HCT116 (cell line): ENCODE measurements around the gene TXNRD3. TPM values are rescaled to one million over a fixed set of nuclear protein-coding genes. Genes with fewer than 3 reads are reported as not detected.

Experiments
- ATAC-seq: fragments of 200-7000 bp; cut with Tn5 transposase; 2 replicates; pipeline ENCODE4 v1.9.1; 2020; ENCODE audit warnings: mild to moderate bottlenecking, moderate library complexity
- BruUV-seq: library from RNA; stranded (reverse); fragments of 400-500 nt; replicated peaks from 2 replicates; lab custom pipeline; 2021; lab: Mats Ljungman, UMichigan
- CTCF ChIA-PET: fragments of 300-600 bp; sonication (Branson Sonifier 250); formaldehyde crosslinking; loops from one replicate; lab custom pipeline; 2021; ENCODE audit warnings: antibody characterized with exemption; lab: Charles Lee
- POLR2A ChIA-PET: fragments of 300-600, 350-600 bp; sonication (Branson Sonifier 250); formaldehyde crosslinking; loops from one replicate; lab custom pipeline; 2021; ENCODE audit warnings: antibody characterized with exemption; lab: Charles Lee
- RAD21 ChIA-PET, 2 experiments: fragments of 300-600 bp; sonication (Branson Sonifier 250); formaldehyde crosslinking; loops; one replicate each; lab custom pipeline; 2023; ENCODE audit warnings: low total read pairs in 2 of 2; ENCODE audit not compliant: uncharacterized antibody in 2 of 2, unreplicated experiment in 2 of 2, low non-redundant PET in 1 of 2; lab: Charles Lee
- DNase-seq: peaks from one replicate; pipeline ENCODE4 v3.0.0-alpha.2; 2010; ENCODE audit warnings: low read depth, low spot score
- H2AFZ ChIP-seq: fragments of 200-600 bp; shearing (Covaris generic), sonication (generic); 2 replicates; pipeline ENCODE4 v1.6.1; 2017; ENCODE audit warnings: low read depth, mixed run types, mixed read lengths, antibody characterized with exemption, low read length; ENCODE audit not compliant: poor library complexity, severe bottlenecking
- H3K27ac ChIP-seq: 2 replicates; pipeline ENCODE4 v1.5.1; 2012; ENCODE audit warnings: low read depth, low read length
- H3K27me3 ChIP-seq: fragments of 200-600 bp; sonication (generic); 2 replicates; pipeline ENCODE4 v1.6.1; 2016; ENCODE audit warnings: mixed run types, low read length, mixed read lengths; ENCODE audit not compliant: insufficient read depth
- H3K36me3 ChIP-seq, 2 experiments: fragments of 200-500 bp in 1 of 2; fragments of 200-600 bp in 1 of 2; sonication (Bioruptor generic) in 1 of 2; sonication (generic) in 1 of 2; 2 replicates each; pipeline versions ENCODE4 v1.5.1 to v1.6.1; 2014 to 2016; ENCODE audit warnings: low read length in 2 of 2, inconsistent platforms in 1 of 2, mixed read lengths in 1 of 2, mixed run types in 1 of 2; ENCODE audit not compliant: insufficient read depth in 2 of 2, control insufficient read depth in 1 of 2
- H3K4me1 ChIP-seq, 2 experiments: fragments of 200-600 bp in 1 of 2; sonication (generic) in 1 of 2; 2 replicates each; pipeline versions ENCODE4 v1.5.1 to v1.6.1; 2012 to 2017; ENCODE audit warnings: low read length in 2 of 2, inconsistent platforms in 1 of 2, mild to moderate bottlenecking in 1 of 2, mixed read lengths in 1 of 2, mixed run types in 1 of 2, moderate library complexity in 1 of 2; ENCODE audit not compliant: insufficient read depth in 2 of 2, control insufficient read depth in 1 of 2
- H3K4me2 ChIP-seq: fragments of 200-600 bp; sonication (generic); 2 replicates; pipeline ENCODE4 v1.6.1; 2017; ENCODE audit warnings: mixed run types, low read length, mixed read lengths
- H3K4me3 ChIP-seq, 2 experiments: fragments of 200-600 bp in 1 of 2; sonication (generic) in 1 of 2; replicated peaks in 1 of 2; 2 replicates each; pipeline ENCODE4 v1.5.1; 2011 to 2016; ENCODE audit warnings: low read length in 2 of 2, control low read depth in 1 of 2, low read depth in 1 of 2, mild to moderate bottlenecking in 1 of 2, mixed read lengths in 1 of 2, mixed run types in 1 of 2
- H3K79me2 ChIP-seq: fragments of 200-600 bp; sonication (generic); 2 replicates; pipeline ENCODE4 v1.6.1; 2017; ENCODE audit warnings: mild to moderate bottlenecking, mixed run types, low read length, moderate library complexity, mixed read lengths; ENCODE audit not compliant: insufficient read depth
- H3K9ac ChIP-seq: fragments of 200-600 bp; sonication (generic); 2 replicates; pipeline ENCODE4 v1.6.1; 2016; ENCODE audit warnings: low read length, mixed read lengths
- H3K9me2 ChIP-seq: fragments of 200-600 bp; sonication (generic), shearing (Covaris generic); 2 replicates; pipeline ENCODE4 v1.6.1; 2017; ENCODE audit warnings: mixed run types, mild to moderate bottlenecking, moderate library complexity; ENCODE audit not compliant: insufficient read depth
- H3K9me3 ChIP-seq, 2 experiments: fragments of 200-500 bp in 1 of 2; fragments of 200-600 bp in 1 of 2; sonication (Bioruptor generic) in 1 of 2; sonication (generic) in 1 of 2; 2 replicates each; pipeline ENCODE4 v1.6.1; 2014 to 2017; ENCODE audit warnings: low read length in 2 of 2, mixed read lengths in 2 of 2, inconsistent platforms in 1 of 2, low read depth in 1 of 2, mild to moderate bottlenecking in 1 of 2, mixed run types in 1 of 2, moderate library complexity in 1 of 2; ENCODE audit not compliant: control insufficient read depth in 1 of 2, insufficient read depth in 1 of 2
- H4K20me1 ChIP-seq: fragments of 200-600 bp; sonication (generic), shearing (Covaris generic); 2 replicates; pipeline ENCODE4 v1.6.1; 2017; ENCODE audit warnings: mixed run types, mild to moderate bottlenecking, moderate library complexity; ENCODE audit not compliant: insufficient read depth
- FOSL1 ChIP-seq: IDR thresholded peaks from 2 replicates; pipeline ENCODE4 v1.6.1; 2012; ENCODE audit warnings: low read depth
- RAD21 ChIP-seq: IDR thresholded peaks from 2 replicates; pipeline ENCODE4 v1.6.1; 2012; ENCODE audit warnings: low read depth, mild to moderate bottlenecking
- SIN3A ChIP-seq: IDR thresholded peaks from 2 replicates; pipeline ENCODE4 v1.6.1; 2012; ENCODE audit warnings: low read depth
- ZFX ChIP-seq: fragments of 450-650 bp; IDR thresholded peaks from 2 replicates; pipeline ENCODE4 v1.6.1; 2017
- ZNF274 ChIP-seq: fragments of 200-500 bp; sonication (Bioruptor generic); IDR thresholded peaks from 2 replicates; pipeline ENCODE4 v1.6.1; 2014; ENCODE audit warnings: mild to moderate bottlenecking, low read depth, low read length, inconsistent platforms
- intact Hi-C: fragments of 100-400 bp; cut with micrococcal nuclease; formaldehyde crosslinking; loops from 2 replicates; pipeline ENCODE4 v1.10.0; 2022
- total RNA-seq: library from RNA; stranded (reverse); gene quantifications from one replicate; pipeline ENCODE4 v1.2.1, GENCODE V29; 2021; ENCODE audit not compliant: unreplicated experiment
- TF ChIP-seq, protein P1 (sequence below): IDR thresholded peaks from 2 replicates; pipeline ENCODE4 v1.6.1; 2011; ENCODE audit warnings: mild to moderate bottlenecking, low read length, moderate library complexity; ENCODE audit not compliant: insufficient replicate concordance; ENCODE audit errors: extremely low read depth
- TF ChIP-seq, protein P2 (sequence below): IDR thresholded peaks from 2 replicates; pipeline ENCODE4 v1.6.1; 2012

TXNRD3 gene
- total RNA-seq, 1 experiment from 2014 or later, result 19.3 TPM

DNA sequence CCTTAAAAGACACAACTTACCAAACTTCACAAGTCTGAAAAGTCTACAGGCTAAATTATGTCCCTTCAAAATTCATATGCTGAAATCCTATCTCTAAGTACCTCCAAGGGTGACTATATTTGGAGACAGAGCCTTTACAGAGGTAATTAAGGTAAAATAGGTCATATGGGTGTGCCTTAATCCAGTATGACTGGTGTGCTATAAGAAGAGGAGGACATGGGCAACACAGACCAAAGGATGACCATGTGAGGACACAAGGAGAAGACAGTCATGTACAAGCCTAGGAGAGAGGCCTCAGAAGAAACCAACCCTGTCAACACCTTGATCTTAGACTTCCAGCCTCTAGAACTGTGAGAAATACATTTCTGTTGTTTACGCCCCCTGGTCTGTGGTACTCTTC is 32.2 kb downstream of the TXNRD3 start:
- H3K27me3 ChIP-seq, result no peaks in the 10 kb centered on the region
- TF ChIP-seq, protein P1, sequence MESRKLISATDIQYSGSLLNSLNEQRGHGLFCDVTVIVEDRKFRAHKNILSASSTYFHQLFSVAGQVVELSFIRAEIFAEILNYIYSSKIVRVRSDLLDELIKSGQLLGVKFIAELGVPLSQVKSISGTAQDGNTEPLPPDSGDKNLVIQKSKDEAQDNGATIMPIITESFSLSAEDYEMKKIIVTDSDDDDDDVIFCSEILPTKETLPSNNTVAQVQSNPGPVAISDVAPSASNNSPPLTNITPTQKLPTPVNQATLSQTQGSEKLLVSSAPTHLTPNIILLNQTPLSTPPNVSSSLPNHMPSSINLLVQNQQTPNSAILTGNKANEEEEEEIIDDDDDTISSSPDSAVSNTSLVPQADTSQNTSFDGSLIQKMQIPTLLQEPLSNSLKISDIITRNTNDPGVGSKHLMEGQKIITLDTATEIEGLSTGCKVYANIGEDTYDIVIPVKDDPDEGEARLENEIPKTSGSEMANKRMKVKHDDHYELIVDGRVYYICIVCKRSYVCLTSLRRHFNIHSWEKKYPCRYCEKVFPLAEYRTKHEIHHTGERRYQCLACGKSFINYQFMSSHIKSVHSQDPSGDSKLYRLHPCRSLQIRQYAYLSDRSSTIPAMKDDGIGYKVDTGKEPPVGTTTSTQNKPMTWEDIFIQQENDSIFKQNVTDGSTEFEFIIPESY, result no peak
- TF ChIP-seq, protein P2, sequence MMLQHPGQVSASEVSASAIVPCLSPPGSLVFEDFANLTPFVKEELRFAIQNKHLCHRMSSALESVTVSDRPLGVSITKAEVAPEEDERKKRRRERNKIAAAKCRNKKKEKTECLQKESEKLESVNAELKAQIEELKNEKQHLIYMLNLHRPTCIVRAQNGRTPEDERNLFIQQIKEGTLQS, result no peak
- TF ChIP-seq SIN3A (no peak), ZNF274 (no peak), ZFX (no peak), FOSL1 (no peak)
- H3K4me2 ChIP-seq, result peak overlapping the region; percentile 21
- POLR2A ChIA-PET, result no interaction called here
- H3K79me2 ChIP-seq, result no peaks in the 10 kb centered on the region
- ATAC-seq, result no peak
- intact Hi-C loops, result no loop called here
- H3K36me3 ChIP-seq, result no peaks in the 10 kb centered on the region; a peak in 2 of 4 replicates
- no peak overlapping the region for H3K9ac ChIP-seq
- H3K4me1 ChIP-seq, result peaks cover 0 to 21% of the 10 kb centered on the region in 2 experiments; a peak in 2 of 4 replicates
- no peak for DNase-seq
- CTCF ChIA-PET, result no interaction called here
- H3K4me3 ChIP-seq, result no peak overlapping the region
- H3K9me2 ChIP-seq, result no peaks in the 10 kb centered on the region
- RAD21 ChIA-PET, result no interaction called here
- H3K9me3 ChIP-seq, result no peaks in the 10 kb centered on the region
- no peak overlapping the region for H3K27ac ChIP-seq
- BruUV-seq, result no TSS peak
- no peak overlapping the region for H2AFZ ChIP-seq
- no peaks in the 10 kb centered on the region for H4K20me1 ChIP-seq

DNA sequence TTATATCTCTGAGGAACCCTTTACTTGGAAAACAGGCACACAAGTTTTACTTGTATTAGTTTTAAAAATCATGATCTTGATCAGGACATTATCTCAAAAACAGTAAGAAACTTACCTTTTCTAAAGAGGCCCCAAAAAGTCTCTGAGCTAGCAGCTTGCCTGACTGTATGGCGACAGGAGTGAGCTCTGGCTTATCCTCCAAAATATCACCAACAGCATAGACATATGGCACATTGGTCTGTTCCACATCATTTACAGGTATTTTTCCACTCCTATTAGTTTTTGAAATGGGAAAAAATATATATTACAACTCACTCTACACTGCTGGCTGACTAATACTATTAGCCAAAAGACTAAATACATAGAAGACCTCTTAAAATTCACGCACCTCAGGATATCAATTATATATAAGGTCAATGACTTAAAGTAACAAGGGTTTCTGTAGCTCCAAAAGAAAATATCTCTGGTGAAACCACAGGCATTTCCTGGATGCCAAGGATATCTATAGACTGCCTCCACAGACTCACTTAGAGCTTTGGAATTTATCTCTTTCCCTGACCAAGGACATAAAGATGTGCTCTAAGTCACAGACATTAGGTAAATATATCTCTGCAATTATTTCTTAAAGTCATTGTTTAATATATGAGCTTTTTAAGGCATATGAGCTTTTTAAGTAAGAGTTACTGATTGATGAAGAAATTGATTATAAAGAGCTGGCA is 33.1 kb downstream of the TXNRD3 start:
- POLR2A ChIA-PET, result no interaction called here
- ATAC-seq, result peak; percentile 63; the same call in 1 of the 2 replicates
- Histone ChIP-seq H3K79me2 (no peaks in the 10 kb centered on the region), H3K9me2 (no peaks in the 10 kb centered on the region), H2AFZ (no peak overlapping the region), H3K27me3 (no peaks in the 10 kb centered on the region), H3K36me3 (no peaks in the 10 kb centered on the region; a peak in 2 of 4 replicates), H3K9me3 (no peaks in the 10 kb centered on the region), H3K4me1 (peaks cover 0 to 21% of the 10 kb centered on the region in 2 experiments; a peak in 2 of 4 replicates), H4K20me1 (no peaks in the 10 kb centered on the region), H3K9ac (no peak overlapping the region), H3K4me3 (no peak overlapping the region), H3K4me2 (peak overlapping the region; percentile 21), H3K27ac (no peak overlapping the region)
- intact Hi-C loops, result no loop called here
- RAD21 ChIA-PET, result no interaction called here
- CTCF ChIA-PET, result no interaction called here
- DNase-seq, result no peak
- TF ChIP-seq RAD21, result no peak
- no TSS peak for BruUV-seq
